Lower leg skin (tissue), 4 donors: ENCODE measurements around the gene LDAF1. TPM values are rescaled to one million over a fixed set of nuclear protein-coding genes. Genes with fewer than 3 reads are reported as not detected.

ENCODE experiments used
- DNase-seq, 2 donors: peaks; one replicate each; pipeline ENCODE4 v3.0.0-alpha.2; 2019; ENCODE audit warnings: low spot score in 2 of 2
- H3K4me3 ChIP-seq: fragments of 200-600 bp; sonication (generic); 2 replicates; pipeline ENCODE4 v1.5.1; 2017; ENCODE audit warnings: mild to moderate bottlenecking, low read depth; ENCODE audit not compliant: poor library complexity, severe bottlenecking
- POLR2A ChIP-seq, 2 donors: fragments of 450-650 bp; IDR thresholded peaks; one replicate each; pipeline ENCODE4 v1.6.1; 2016 to 2017; ENCODE audit warnings: antibody characterized with exemption in 2 of 2, mild to moderate bottlenecking in 1 of 2, moderate library complexity in 1 of 2
- whole genome bisulfite sequencing, 2 donors: methylation state at CpG; one replicate each; pipeline ENCODE4 v1.1.5; 2018; 5-methylcytosine and 5-hydroxymethylcytosine counted together
- intact Hi-C: fragments of 100-400 bp; cut with DNase I; formaldehyde crosslinking; loops from one replicate; pipeline ENCODE4 v1.15.0; 2023; ENCODE audit warnings: low total_unique reads
- total RNA-seq, 4 donors: library from RNA; depleted of rRNA; stranded (reverse); fragments of >200 nt; gene quantifications; one replicate each; pipeline ENCODE4 v1.1.0, GENCODE V29; 2016
- TF ChIP-seq, protein P1 (sequence below), 3 donors: fragments of 450-650 bp; IDR thresholded peaks; one replicate each; pipeline ENCODE4 v1.5.1; 2016; ENCODE audit warnings: antibody characterized with exemption in 3 of 3, mild to moderate bottlenecking in 3 of 3, moderate library complexity in 2 of 3

LDAF1 gene
- total RNA-seq, 4 donors from 2014 or later = 188 to 208 (median 200) TPM

DNA sequence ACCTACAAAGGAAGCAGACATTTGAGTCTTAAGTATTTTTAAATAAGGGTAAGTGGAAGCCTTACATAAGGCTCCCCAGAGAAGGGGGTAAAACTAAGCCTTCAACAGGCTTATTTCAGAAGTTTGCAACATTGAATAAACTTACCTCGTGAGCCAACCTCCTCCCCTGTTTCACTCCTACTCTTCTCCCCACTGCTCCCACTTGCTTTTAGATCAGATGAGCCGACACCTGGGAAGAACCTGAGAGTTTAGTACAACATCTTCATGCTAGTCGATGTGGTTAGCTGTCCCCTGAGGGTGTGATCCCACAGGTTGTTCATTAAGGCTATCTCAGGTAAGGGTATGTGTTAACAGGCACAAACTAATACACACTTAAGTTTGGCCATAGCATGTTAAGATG, 39.1 kb downstream of the LDAF1 start:
- no peak overlapping the region for H3K4me3 ChIP-seq
- DNase-seq = no peak
- 70 to 74% methylated on average over 3 of the region's 3 CpGs for WGBS, 2 donors
- intact Hi-C loops = no loop called here
- TF ChIP-seq POLR2A (IDR thresholded peaks at IDR 0.05) = no peak
- TF ChIP-seq, protein P1, sequence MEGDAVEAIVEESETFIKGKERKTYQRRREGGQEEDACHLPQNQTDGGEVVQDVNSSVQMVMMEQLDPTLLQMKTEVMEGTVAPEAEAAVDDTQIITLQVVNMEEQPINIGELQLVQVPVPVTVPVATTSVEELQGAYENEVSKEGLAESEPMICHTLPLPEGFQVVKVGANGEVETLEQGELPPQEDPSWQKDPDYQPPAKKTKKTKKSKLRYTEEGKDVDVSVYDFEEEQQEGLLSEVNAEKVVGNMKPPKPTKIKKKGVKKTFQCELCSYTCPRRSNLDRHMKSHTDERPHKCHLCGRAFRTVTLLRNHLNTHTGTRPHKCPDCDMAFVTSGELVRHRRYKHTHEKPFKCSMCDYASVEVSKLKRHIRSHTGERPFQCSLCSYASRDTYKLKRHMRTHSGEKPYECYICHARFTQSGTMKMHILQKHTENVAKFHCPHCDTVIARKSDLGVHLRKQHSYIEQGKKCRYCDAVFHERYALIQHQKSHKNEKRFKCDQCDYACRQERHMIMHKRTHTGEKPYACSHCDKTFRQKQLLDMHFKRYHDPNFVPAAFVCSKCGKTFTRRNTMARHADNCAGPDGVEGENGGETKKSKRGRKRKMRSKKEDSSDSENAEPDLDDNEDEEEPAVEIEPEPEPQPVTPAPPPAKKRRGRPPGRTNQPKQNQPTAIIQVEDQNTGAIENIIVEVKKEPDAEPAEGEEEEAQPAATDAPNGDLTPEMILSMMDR (IDR thresholded peaks at IDR 0.05) = no peak

DNA sequence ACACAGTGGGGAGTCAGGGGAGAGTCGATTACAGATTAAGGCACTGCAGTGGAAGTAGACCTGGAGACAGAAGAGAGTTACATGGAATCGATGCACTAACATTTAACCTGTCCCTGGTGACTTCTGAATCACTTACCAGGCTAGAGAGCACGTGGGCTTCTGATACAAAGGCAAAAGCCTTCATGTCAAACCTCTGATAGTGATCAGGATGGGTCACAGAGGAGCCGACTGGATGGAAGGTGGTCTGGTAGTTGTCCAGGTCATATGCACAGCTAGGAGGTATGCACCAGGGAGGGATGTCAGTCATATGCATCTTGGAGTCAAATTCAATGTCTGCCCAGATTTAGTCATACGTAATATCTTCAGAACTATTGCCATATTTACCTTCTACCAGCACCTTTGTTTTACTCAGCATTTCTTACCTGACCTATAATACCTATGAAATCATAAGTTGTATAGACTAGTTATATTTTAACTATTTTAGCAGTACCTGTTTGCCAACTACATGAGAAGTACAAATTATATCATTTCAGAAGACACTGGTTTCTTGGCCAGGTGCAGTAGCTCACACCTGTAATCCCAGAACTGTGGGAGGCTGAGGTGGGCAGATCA, 41.2 kb downstream of the LDAF1 start:
- 81 to 82% methylated on average over 5 of the region's 5 CpGs for WGBS, 2 donors
- no peak for DNase-seq
- TF ChIP-seq POLR2A (IDR thresholded peaks at IDR 0.05) = no peak
- TF ChIP-seq, protein P1 (IDR thresholded peaks at IDR 0.05) = no peak
- intact Hi-C loops = no loop called here
- no peak overlapping the region for H3K4me3 ChIP-seq

DNA sequence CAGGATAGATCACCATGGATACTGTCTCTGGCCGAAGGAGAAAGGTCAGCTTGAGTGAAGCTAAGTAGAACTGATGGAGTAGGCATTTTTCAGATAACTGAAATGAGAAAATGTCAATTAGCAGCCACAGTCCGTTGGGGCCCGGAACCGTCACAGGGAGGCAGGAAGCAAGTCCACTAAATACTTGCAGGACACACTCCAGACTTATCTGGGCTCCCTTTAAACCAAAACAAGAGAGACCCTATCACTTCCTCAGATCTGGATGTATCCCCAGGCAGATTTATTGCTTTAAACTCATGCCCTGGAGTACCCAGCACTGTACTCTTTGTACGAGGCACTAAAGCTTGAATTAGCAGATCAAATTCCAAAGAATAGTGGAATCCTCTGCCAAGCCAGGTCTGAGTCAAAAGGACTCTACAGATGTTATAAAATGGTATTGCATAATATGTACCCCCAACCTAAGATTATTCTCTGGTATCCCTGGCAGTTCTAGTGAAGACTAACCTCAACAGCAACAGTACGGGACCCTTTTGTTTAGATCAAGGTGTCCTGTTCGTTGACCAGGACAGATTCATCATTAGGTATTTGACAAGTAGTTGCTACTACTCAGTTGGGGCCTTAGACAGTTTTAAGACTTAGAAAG, 44.8 kb downstream of the LDAF1 start:
- WGBS, 2 donors = 69 to 82% methylated on average over 7 of the region's 7 CpGs
- TF ChIP-seq POLR2A (IDR thresholded peaks at IDR 0.05) = no peak
- TF ChIP-seq, protein P1 (IDR thresholded peaks at IDR 0.05) = no peak

DNA sequence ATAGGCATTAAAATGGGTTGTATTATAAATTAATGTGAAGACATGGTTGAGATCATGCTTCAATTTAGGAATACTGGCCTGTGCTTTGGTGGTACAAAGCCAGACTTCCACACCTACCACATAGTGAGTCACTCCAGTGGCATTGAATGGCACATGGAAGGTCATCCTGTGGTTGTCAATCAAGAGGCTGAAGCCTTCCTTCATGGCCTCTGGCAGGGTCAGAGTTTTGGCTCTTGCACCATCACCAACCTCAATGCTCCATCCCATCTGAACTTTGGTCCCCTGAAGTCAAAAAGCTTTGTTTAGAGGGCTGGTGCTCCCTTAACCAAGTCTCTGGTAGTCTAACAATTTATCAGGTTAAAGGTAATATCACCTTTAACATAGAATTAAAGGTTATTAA, 46.8 kb downstream of the LDAF1 start:
- no peak for TF ChIP-seq POLR2A (IDR thresholded peaks at IDR 0.05)
- TF ChIP-seq, protein P1 (IDR thresholded peaks at IDR 0.05) = no peak
- intact Hi-C loops = no loop called here

More for the DNA sequence above, 44.8 kb downstream of the LDAF1 start:
- no peak overlapping the region for H3K4me3 ChIP-seq
- intact Hi-C loops = no loop called here
- DNase-seq = no peak

DNA sequence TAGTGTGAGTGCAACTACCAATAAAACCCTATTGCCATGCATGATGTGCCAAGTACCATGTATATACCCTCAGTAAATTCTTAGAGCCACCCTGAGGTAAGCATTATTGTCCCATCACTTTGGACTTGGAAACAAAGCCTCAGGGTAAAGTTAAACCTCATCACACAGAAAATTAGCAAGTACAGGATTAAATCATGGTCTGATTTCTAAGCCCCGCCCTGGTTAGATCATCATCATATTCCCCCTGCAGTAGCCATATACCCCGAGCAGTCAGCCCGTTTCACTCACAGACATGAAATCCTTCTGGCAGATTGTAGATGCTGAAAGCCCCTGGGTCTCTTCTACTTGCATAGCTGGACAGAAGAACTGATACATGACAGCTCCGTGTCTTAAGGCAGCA, 48.1 kb downstream of the LDAF1 start:
- WGBS, 2 donors = 85% methylated on average over 4 of the region's 4 CpGs
- TF ChIP-seq, protein P1 (IDR thresholded peaks at IDR 0.05) = no peak
- no peak for TF ChIP-seq POLR2A (IDR thresholded peaks at IDR 0.05)
- no peak for DNase-seq
- intact Hi-C loops = no loop called here
- no peak overlapping the region for H3K4me3 ChIP-seq

More for the DNA sequence above, 46.8 kb downstream of the LDAF1 start:
- no peak overlapping the region for H3K4me3 ChIP-seq
- no peak for DNase-seq
